B cell (primary cell): ENCODE results near the gene PAPPA. TPM values are rescaled to one million over a fixed set of nuclear protein-coding genes. Genes with fewer than 3 reads are reported as not detected.

ENCODE experiments used
- ATAC-seq: fragments of 200-7000 bp; cut with Tn5 transposase; one replicate; pipeline ENCODE4 v1.10.0; 2021; ENCODE audit warnings: low read depth, mild to moderate bottlenecking, moderate number of reproducible peaks, moderate library complexity
- CTCF ChIA-PET: fragments of 350-600 bp; sonication (Branson Sonifier 250); formaldehyde crosslinking; loops from one replicate; lab custom pipeline; 2021; ENCODE audit warnings: antibody characterized with exemption, inconsistent platforms; lab: Charles Lee
- POLR2A ChIA-PET: fragments of 350-600 bp; sonication (Branson Sonifier 250); formaldehyde crosslinking; loops from one replicate; lab custom pipeline; 2021; ENCODE audit warnings: antibody characterized with exemption; lab: Charles Lee
- DNase-seq: peaks from one replicate; pipeline ENCODE4 v3.0.0; 2013
- H2AFZ ChIP-seq: 2 replicates; pipeline ENCODE4 v1.6.1; 2012; ENCODE audit warnings: mild to moderate bottlenecking, low read depth, low read length; ENCODE audit not compliant: insufficient read depth, poor library complexity, severe bottlenecking
- H3K27ac ChIP-seq, 2 donors: 1 replicate in 1 of 2; 2 replicates in 1 of 2; pipeline ENCODE4 v1.5.1; 2012 to 2013; ENCODE audit warnings: low read length in 2 of 2, mild to moderate bottlenecking in 2 of 2, moderate library complexity in 1 of 2
- H3K27me3 ChIP-seq, 4 experiments: fragments of 200-600 bp in 1 of 4; sonication (generic) in 1 of 4; replicated peaks in 1 of 4; 1 replicate in 2 of 4; 2 replicates in 2 of 4; pipeline versions ENCODE4 v1.6.1 to v1.7.0; 2013 to 2016; ENCODE audit warnings: low read length in 3 of 4, mild to moderate bottlenecking in 2 of 4, mixed read lengths in 1 of 4, moderate library complexity in 1 of 4; ENCODE audit not compliant: insufficient read depth in 4 of 4, control insufficient read depth in 3 of 4; ENCODE audit errors: control extremely low read depth in 1 of 4
- H3K36me3 ChIP-seq, 2 experiments: replicated peaks in 1 of 2; 1 replicate in 1 of 2; 2 replicates in 1 of 2; pipeline versions ENCODE4 v1.6.1 to v1.7.1; 2013; ENCODE audit warnings: low read length in 1 of 2; ENCODE audit not compliant: insufficient read depth in 2 of 2, control insufficient read depth in 1 of 2; ENCODE audit errors: control extremely low read depth in 1 of 2, extremely low read depth in 1 of 2
- H3K4me1 ChIP-seq, 2 donors: fragments of 200-600 bp in 1 of 2; sonication (generic) in 1 of 2; 1 replicate in 1 of 2; 2 replicates in 1 of 2; pipeline versions ENCODE4 v1.5.1 to v1.6.1; 2013 to 2017; ENCODE audit warnings: low read length in 2 of 2; ENCODE audit not compliant: control insufficient read depth in 2 of 2, insufficient read depth in 2 of 2
- H3K4me2 ChIP-seq: replicated peaks from 2 replicates; pipeline ENCODE3; 2012; ENCODE audit warnings: mild to moderate bottlenecking, low read depth, low read length; ENCODE audit not compliant: poor library complexity, severe bottlenecking
- H3K4me3 ChIP-seq, 5 experiments: fragments of 200-600 bp in 1 of 5; sonication (generic) in 1 of 5; 1 replicate in 3 of 5; 2 replicates in 2 of 5; pipeline versions ENCODE4 v1.5.1 to v1.7.0; 2011 to 2016; ENCODE audit warnings: low read length in 4 of 5, mild to moderate bottlenecking in 4 of 5, low read depth in 2 of 5, control low read depth in 1 of 5, moderate library complexity in 1 of 5; ENCODE audit not compliant: insufficient read depth in 1 of 5; ENCODE audit errors: control extremely low read depth in 1 of 5, extremely low read depth in 1 of 5
- H3K79me2 ChIP-seq: fragments of 200-600 bp; sonication (generic); one replicate; pipeline ENCODE4 v1.6.0; 2016; ENCODE audit warnings: low read length; ENCODE audit not compliant: control insufficient read depth, insufficient read depth
- H3K9ac ChIP-seq: fragments of 200-600 bp; sonication (generic); 2 replicates; pipeline ENCODE4 v1.6.1; 2017; ENCODE audit warnings: mild to moderate bottlenecking, low read length, moderate library complexity
- H3K9me3 ChIP-seq, 3 donors: one replicate each; pipeline versions ENCODE4 v1.6.1 to v1.7.1; 2013; ENCODE audit warnings: low read length in 2 of 3; ENCODE audit not compliant: control insufficient read depth in 2 of 3, insufficient read depth in 1 of 3; ENCODE audit errors: control extremely low read depth in 1 of 3
- H4K20me1 ChIP-seq: 2 replicates; pipeline ENCODE4 v1.6.0; 2012; ENCODE audit warnings: mild to moderate bottlenecking, low read length; ENCODE audit not compliant: insufficient read depth, control insufficient read depth, poor library complexity, severe bottlenecking
- H3K27ac Mint-ChIP-seq: one replicate; pipeline ENCODE4 v1.8.0; 2021; ENCODE audit warnings: mixed read lengths
- H3K27me3 Mint-ChIP-seq: one replicate; pipeline ENCODE4 v1.8.0; 2021; ENCODE audit warnings: mixed read lengths
- H3K4me1 Mint-ChIP-seq: one replicate; pipeline ENCODE4 v1.8.0; 2021; ENCODE audit warnings: mixed read lengths
- H3K4me3 Mint-ChIP-seq: one replicate; pipeline ENCODE4 v1.8.0; 2021; ENCODE audit warnings: mixed read lengths
- H3K9me3 Mint-ChIP-seq: one replicate; pipeline ENCODE4 v1.8.0; 2022; ENCODE audit warnings: mixed read lengths; ENCODE audit not compliant: insufficient read depth
- EZH2 ChIP-seq: IDR thresholded peaks from 2 replicates; pipeline ENCODE4 v1.6.1; 2012; ENCODE audit warnings: borderline replicate concordance, low read depth, mild to moderate bottlenecking, moderate library complexity, low read length; ENCODE audit not compliant: insufficient read depth, poor library complexity, severe bottlenecking
- WGBS: methylation state at CpG from one replicate; pipeline ENCODE4 v1.1.5; 2013; ENCODE audit warnings: missing lambda C conversion rate; ENCODE audit not compliant: insufficient coverage; 5-methylcytosine and 5-hydroxymethylcytosine counted together
- intact Hi-C: fragments of 100-400 bp; cut with micrococcal nuclease; formaldehyde crosslinking; loops from one replicate; pipeline ENCODE4 v1.10.0; 2022
- polyA plus RNA-seq: library from polyadenylated mRNA; depleted of rRNA; stranded (reverse); fragments of >200 nt; gene quantifications from 2 replicates; pipeline ENCODE4 v1.2.3, GENCODE V29; 2012
- total RNA-seq, 2 donors: library from RNA; stranded (reverse); fragments of 120-200 nt in 1 of 2; gene quantifications; 1 replicate in 1 of 2; 2 replicates in 1 of 2; pipeline versions ENCODE4 v1.2.3 to v1.2.4, GENCODE V29; 2013 to 2022
- TF ChIP-seq, protein P1 (sequence below): fragments of 200-600 bp; IDR thresholded peaks from one replicate; pipeline ENCODE4 v1.8.0; 2022; ENCODE audit warnings: antibody characterized with exemption, mild to moderate bottlenecking

PAPPA gene
- total and polyA plus RNA-seq, 2 donors (not counting 1 experiment from before 2014, with no cell fraction given): not detected

DNA sequence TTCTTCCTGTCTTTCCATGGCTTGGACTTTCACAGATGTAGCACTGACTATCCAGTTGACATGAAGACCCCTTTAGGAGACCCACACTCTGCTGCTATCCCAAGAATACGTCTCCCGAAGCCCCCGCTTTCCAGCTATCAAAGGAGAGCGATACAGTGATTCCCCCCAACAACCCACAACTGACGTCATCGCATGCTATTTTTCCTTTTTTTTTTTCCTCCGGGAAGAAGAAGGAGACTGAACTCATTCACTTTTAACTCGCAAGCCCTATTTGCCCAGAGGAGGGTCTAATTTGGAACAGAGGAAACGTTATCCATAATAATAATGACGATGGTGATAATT, 2.1 kb downstream of the PAPPA start:
- Mint-ChIP-seq H3K4me1 (peaks cover 7% of the 10 kb centered on the region), H3K27me3 (peaks cover 71% of the 10 kb centered on the region), H3K27ac (no peak overlapping the region), H3K4me3 (no peak overlapping the region), H3K9me3 (no peaks in the 10 kb centered on the region)
- Histone ChIP-seq H3K4me3 (no peak overlapping the region), H3K4me1 (no peaks in the 10 kb centered on the region), H3K4me2 (no peak overlapping the region), H3K27ac (no peak overlapping the region), H3K9ac (no peak overlapping the region), H3K9me3 (peaks cover 0 to 5% (median 0%) of the 10 kb centered on the region in 3 donors), H3K79me2 (no peaks in the 10 kb centered on the region), H2AFZ (no peak overlapping the region), H4K20me1 (no peaks in the 10 kb centered on the region), H3K36me3 (no peaks in the 10 kb centered on the region), H3K27me3 (peaks cover 0 to 46% (median 14%) of the 10 kb centered on the region in 4 experiments)
- ChIA-PET POLR2A (no interaction called here), CTCF (no interaction called here)
- TF ChIP-seq, protein P1, sequence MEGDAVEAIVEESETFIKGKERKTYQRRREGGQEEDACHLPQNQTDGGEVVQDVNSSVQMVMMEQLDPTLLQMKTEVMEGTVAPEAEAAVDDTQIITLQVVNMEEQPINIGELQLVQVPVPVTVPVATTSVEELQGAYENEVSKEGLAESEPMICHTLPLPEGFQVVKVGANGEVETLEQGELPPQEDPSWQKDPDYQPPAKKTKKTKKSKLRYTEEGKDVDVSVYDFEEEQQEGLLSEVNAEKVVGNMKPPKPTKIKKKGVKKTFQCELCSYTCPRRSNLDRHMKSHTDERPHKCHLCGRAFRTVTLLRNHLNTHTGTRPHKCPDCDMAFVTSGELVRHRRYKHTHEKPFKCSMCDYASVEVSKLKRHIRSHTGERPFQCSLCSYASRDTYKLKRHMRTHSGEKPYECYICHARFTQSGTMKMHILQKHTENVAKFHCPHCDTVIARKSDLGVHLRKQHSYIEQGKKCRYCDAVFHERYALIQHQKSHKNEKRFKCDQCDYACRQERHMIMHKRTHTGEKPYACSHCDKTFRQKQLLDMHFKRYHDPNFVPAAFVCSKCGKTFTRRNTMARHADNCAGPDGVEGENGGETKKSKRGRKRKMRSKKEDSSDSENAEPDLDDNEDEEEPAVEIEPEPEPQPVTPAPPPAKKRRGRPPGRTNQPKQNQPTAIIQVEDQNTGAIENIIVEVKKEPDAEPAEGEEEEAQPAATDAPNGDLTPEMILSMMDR: no peak
- TF ChIP-seq EZH2: no peak
- no peak for DNase-seq
- 0% methylated on average over 1 of the region's 10 CpGs for WGBS
- intact Hi-C loops: no loop called here
- ATAC-seq: no peak

DNA sequence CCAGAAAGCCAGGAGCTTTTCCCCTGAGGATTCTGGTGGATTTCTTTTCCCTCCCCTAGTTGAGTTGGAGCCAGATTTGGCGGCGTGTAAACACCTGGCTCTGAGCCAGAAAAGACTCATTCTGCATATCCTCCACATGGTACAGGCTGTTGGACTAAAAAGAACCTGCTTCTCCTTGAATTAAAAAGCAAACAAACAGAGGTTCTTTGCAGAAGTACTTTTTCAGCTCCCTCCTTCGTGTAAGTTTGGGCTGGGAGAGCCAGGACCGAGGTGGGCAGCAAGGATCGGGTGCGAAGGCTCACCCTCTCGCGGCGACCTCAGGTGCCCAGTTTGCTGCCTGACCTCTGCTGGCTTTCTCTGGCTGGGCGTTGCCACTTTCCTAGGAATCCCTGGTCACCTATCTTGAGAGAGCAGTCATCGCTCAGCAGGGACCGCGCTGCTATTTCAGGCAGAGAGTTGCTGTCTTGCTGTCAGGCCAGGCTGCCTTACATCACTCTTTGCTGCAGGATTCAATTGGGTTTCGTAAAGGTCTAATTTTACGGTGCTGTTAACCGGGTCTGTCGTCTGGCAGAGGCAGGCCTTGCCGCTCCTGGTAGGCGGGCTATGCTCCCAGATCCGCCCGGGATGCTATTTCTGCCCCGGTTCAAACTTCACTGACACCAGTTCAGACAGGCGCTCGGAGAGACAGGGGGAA, 3.2 kb downstream of the PAPPA start:
- intact Hi-C loops: no loop called here
- Mint-ChIP-seq H3K27ac (no peak overlapping the region), H3K4me1 (peaks cover 7% of the 10 kb centered on the region), H3K27me3 (peaks cover 67% of the 10 kb centered on the region), H3K4me3 (no peak overlapping the region), H3K9me3 (no peaks in the 10 kb centered on the region)
- ATAC-seq (no peak), DNase-seq (no peak)
- peaks cover 0 to 5% (median 0%) of the 10 kb centered on the region in 3 donors for H3K9me3 ChIP-seq
- H3K79me2 ChIP-seq: no peaks in the 10 kb centered on the region
- H3K27ac ChIP-seq: no peak overlapping the region
- no peak overlapping the region for H2AFZ ChIP-seq
- CTCF ChIA-PET: no interaction called here
- H3K4me2 ChIP-seq: no peak overlapping the region
- WGBS: 12% methylated on average over 21 of the region's 24 CpGs
- no peaks in the 10 kb centered on the region for H4K20me1 ChIP-seq
- H3K36me3 ChIP-seq: no peaks in the 10 kb centered on the region
- peaks cover 0 to 46% (median 12%) of the 10 kb centered on the region in 4 experiments for H3K27me3 ChIP-seq
- H3K9ac ChIP-seq: no peak overlapping the region
- TF ChIP-seq, protein P1: no peak
- no peaks in the 10 kb centered on the region for H3K4me1 ChIP-seq
- POLR2A ChIA-PET: no interaction called here
- no peak overlapping the region for H3K4me3 ChIP-seq
